Activated T-helper 2 cell treated with anti-CD3 and anti-CD28 coated beads, Interferon-gamma antibody, Interleukin-2, Interleukin-4, amounts not matched to agents 10 μg/mL and 5 μg/mL and 100 μg/mL, durations not matched to agents 14 hours and 24 hours and 36 hours (primary cell): ENCODE results near the gene PI3. TPM values are rescaled to one million over a fixed set of nuclear protein-coding genes. Genes with fewer than 3 reads are reported as not detected.

Source experiments
- DNase-seq: peaks from one replicate; pipeline ENCODE4 v3.0.0; 2021; ENCODE audit warnings: low spot score
- H3K27ac Mint-ChIP-seq: one replicate; pipeline ENCODE4 v1.8.0; 2021; ENCODE audit warnings: mixed read lengths
- H3K27me3 Mint-ChIP-seq: one replicate; pipeline ENCODE4 v1.8.0; 2021; ENCODE audit warnings: low read depth, mixed read lengths
- H3K36me3 Mint-ChIP-seq: one replicate; pipeline ENCODE4 v1.8.0; 2021; ENCODE audit warnings: low read depth, mixed read lengths
- H3K4me1 Mint-ChIP-seq: one replicate; pipeline ENCODE4 v1.8.0; 2021; ENCODE audit warnings: low read depth, mixed read lengths
- H3K4me3 Mint-ChIP-seq: one replicate; pipeline ENCODE4 v1.8.0; 2021; ENCODE audit warnings: low read depth, mild to moderate bottlenecking, moderate library complexity, mixed read lengths
- H3K9me3 Mint-ChIP-seq: one replicate; pipeline ENCODE4 v1.8.0; 2021; ENCODE audit warnings: mixed read lengths
- intact Hi-C: fragments of 100-400 bp; cut with micrococcal nuclease; formaldehyde crosslinking; loops from one replicate; pipeline ENCODE4 v1.15.1; 2023
- total RNA-seq: library from RNA; stranded (reverse); gene quantifications from 2 replicates; pipeline ENCODE4 v1.2.3, GENCODE V29; 2022

PI3 gene
- total RNA-seq, 1 donor from 2014 or later: not detected

DNA sequence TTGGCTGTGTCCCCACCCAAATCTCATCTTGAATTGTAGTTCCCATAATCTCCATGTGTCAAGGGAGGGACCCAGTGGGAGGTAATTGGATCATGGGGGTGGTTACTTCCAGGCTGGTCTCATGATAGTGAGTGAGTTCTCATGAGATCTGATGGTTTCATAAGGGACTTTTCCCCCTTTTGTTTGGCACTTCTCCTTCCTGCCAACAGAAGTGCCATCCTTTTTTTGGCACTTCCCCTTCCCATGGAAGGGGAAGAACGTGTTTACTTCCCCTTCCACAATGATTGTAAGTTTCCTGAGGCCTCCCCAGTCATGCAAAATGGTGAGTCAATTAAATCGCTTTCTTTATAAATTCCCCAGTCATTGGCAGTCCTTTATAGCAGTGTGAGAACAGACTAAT, 18.0 kb upstream of the PI3 start:
- intact Hi-C loops: no loop called here
- H3K4me3 Mint-ChIP-seq: no peak overlapping the region
- H3K27me3 Mint-ChIP-seq: peaks cover 25% of the 10 kb centered on the region
- H3K9me3 Mint-ChIP-seq: peaks cover 10% of the 10 kb centered on the region
- no peak for DNase-seq
- H3K4me1 Mint-ChIP-seq: no peaks in the 10 kb centered on the region
- no peaks in the 10 kb centered on the region for H3K36me3 Mint-ChIP-seq
- H3K27ac Mint-ChIP-seq: no peak overlapping the region

DNA sequence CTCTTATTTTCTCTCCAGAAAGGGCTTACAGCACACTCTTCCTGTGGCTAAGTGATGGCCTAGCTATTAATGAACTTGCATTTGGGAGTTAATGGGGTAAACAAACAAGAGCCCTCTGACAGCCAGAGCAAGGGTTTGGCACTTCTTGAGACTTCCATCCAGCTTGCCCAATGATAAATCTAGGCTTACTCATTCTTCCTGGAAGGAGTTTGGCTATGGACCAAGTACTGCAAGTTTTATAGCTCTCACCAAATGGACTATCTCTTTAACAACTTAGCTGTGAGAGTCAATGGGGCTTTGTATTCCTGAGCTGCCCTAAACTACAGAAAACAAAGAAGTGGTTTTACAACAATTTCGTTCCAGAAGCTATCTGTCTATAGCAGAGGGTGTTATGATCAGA, 16.7 kb upstream of the PI3 start:
- Mint-ChIP-seq H3K4me3 (no peak overlapping the region), H3K27ac (no peak overlapping the region), H3K27me3 (peaks cover 23% of the 10 kb centered on the region), H3K4me1 (no peaks in the 10 kb centered on the region), H3K9me3 (peaks cover 18% of the 10 kb centered on the region), H3K36me3 (no peaks in the 10 kb centered on the region)
- no peak for DNase-seq
- intact Hi-C loops: no loop called here

DNA sequence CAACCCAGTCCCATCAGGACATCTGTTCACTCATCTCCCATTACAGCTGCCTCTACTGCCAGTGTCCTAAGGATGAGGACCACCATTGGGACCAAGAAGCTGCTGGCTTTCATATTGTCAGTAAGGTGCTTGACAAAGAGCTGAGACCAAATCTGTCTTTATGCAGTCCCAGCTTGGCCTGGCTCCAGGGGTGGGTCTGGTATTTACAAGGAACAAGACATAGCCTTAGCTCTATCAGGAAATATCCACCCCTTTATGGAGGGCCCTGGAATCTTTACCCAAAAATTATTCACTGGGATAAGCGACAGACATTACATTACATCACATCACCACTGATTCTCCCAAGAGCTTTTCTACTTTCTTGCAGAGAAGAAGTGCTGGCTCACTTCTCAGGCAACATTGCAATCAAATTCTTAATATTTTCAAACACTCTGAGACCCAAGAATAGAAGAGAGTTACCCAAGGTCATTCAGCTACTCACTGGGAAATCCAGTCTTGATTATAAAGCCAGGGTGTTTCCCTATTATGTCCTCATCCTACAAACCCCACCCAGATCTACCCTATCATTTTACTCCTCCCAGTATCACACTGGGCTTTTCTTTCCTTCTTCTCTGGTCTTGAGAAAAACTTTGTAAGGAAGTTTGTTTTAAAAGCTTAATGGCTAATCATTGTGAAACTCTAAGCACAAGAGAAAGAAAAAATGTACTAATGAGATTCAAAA, 11.5 kb upstream of the PI3 start:
- Mint-ChIP-seq H3K36me3 (no peaks in the 10 kb centered on the region), H3K4me1 (no peaks in the 10 kb centered on the region), H3K4me3 (no peak overlapping the region), H3K9me3 (peaks cover 18% of the 10 kb centered on the region), H3K27me3 (peaks cover 25% of the 10 kb centered on the region), H3K27ac (no peak overlapping the region)
- intact Hi-C loops: no loop called here
- no peak for DNase-seq

DNA sequence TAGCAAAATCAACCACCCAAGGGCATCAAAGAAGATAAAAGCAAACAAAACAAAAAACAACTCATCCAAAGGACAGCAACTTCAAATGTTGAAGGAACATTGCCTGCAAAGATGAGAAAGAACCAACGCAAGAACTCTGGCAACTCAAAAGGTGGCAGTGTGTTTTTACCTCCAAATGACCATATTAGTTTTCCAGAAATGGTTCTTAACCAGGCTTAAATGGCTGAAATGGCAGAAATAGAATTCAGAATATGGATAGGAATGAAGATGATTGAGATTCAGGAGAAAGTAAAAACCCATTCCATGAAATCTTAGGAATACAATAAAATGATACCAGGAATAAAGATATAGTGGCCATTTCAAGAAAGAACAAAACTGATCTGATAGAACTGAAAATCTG, 9.8 kb upstream of the PI3 start:
- H3K27ac Mint-ChIP-seq: no peak overlapping the region
- H3K4me3 Mint-ChIP-seq: no peak overlapping the region
- no peaks in the 10 kb centered on the region for H3K4me1 Mint-ChIP-seq
- H3K36me3 Mint-ChIP-seq: no peaks in the 10 kb centered on the region
- intact Hi-C loops: no loop called here
- peaks cover 7% of the 10 kb centered on the region for H3K9me3 Mint-ChIP-seq
- DNase-seq: no peak
- peaks cover 17% of the 10 kb centered on the region for H3K27me3 Mint-ChIP-seq

DNA sequence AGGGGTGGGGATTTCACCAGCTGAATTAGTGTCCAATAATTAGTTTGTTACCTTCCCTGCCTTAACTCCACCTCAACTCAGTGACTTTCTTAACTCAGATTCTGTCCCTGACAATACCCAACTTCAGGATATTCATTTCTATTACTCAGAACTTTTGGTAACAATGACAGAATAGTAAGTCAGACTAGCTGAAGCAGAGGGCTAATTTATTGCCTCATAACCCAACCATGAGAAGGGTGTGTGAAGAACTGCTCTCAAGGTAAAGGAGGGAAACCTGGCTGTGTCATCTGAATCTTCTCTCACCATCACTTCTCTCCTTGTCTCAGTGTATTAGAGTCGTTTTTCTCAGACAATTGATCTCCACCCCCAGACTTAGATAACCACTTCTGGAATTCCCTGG, 1.2 kb upstream of the PI3 start:
- Mint-ChIP-seq H3K4me3 (no peak overlapping the region), H3K36me3 (no peaks in the 10 kb centered on the region), H3K9me3 (no peaks in the 10 kb centered on the region), H3K4me1 (no peaks in the 10 kb centered on the region), H3K27me3 (peaks cover 9% of the 10 kb centered on the region), H3K27ac (no peak overlapping the region)
- no peak for DNase-seq
- intact Hi-C loops: no loop called here

DNA sequence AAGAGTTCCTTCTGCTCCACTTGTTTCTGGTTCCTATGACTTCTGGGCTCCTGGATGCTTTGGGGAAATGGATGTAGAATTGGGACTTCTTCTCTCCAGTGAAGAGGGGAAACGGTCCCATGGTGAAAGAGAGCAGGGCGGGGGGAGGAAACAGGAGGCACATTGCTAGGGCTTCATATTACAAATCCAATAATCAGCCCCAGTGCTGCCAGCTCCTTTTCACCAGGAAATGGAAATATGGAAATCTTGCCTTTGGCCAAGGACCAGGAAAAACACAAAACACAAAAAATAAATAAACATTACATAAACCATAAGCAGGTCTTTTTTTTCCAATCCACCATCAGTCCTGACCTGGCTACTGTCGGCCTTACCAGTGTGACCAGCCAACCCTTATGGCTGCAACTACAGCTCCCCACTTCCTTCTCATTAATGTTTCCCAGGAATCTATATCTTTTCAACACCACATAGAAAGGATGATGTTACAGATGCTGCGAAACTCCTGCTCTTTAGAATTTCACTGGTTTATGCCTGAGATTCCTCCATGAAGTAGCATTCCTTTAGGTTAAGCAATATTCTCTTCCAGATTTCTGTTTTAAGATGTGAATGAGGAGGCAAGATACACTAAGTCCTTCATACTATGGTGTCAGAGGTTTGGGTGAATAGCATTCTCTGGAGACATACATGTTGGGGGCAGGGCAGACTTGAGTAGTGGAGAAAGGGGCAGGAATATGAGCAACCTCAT, 2.0 kb downstream of the PI3 start:
- H3K4me1 Mint-ChIP-seq: no peaks in the 10 kb centered on the region
- H3K4me3 Mint-ChIP-seq: no peak overlapping the region
- H3K9me3 Mint-ChIP-seq: no peaks in the 10 kb centered on the region
- intact Hi-C loops: no loop called here
- H3K36me3 Mint-ChIP-seq: no peaks in the 10 kb centered on the region
- no peak for DNase-seq
- H3K27me3 Mint-ChIP-seq: peaks cover 2% of the 10 kb centered on the region
- H3K27ac Mint-ChIP-seq: no peak overlapping the region

DNA sequence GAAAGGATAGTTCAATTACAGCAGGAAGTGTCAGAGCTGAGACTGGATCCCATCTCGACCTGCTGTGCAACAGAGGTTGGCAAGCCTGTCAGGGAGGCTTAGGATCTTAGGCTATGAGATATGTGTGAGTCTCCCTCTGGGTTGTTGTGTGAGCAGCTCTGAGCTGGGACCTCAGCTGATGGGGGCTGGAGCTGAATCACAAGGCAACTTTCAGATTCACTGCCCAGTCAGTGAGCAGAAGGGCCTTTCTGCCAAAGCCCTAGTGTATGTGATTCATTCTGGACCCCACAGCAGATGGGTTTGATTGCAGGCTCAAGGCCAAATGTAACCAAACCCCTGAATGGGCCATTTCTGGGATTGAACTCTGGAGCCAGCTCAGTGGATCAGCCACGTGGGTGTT, 4.5 kb downstream of the PI3 start:
- H3K4me1 Mint-ChIP-seq: no peaks in the 10 kb centered on the region
- no peak for DNase-seq
- no peaks in the 10 kb centered on the region for H3K36me3 Mint-ChIP-seq
- intact Hi-C loops: no loop called here
- no peaks in the 10 kb centered on the region for H3K27me3 Mint-ChIP-seq
- H3K27ac Mint-ChIP-seq: no peak overlapping the region
- H3K9me3 Mint-ChIP-seq: no peaks in the 10 kb centered on the region
- no peak overlapping the region for H3K4me3 Mint-ChIP-seq

DNA sequence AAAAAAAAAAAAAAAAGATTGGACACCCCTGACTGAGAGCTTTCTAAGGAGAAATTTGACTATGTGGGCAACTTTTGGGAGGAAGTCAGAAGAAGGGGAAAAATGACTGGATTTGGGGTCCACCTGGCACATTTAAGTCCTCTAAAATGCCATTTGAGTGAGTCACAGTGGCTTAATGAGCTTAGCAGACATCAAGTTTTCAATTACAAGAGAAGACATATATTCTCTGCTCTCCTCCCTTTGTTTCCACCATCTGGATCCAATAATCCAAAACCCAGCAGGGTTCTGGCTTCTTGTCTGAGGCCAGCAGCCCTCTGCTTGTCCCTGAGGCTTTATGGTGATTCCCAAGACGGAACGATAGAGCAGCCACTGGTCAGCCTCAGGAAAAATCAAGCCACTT, 6.9 kb downstream of the PI3 start:
- no peak for DNase-seq
- no peaks in the 10 kb centered on the region for H3K36me3 Mint-ChIP-seq
- peaks cover 4% of the 10 kb centered on the region for H3K27me3 Mint-ChIP-seq
- no peak overlapping the region for H3K27ac Mint-ChIP-seq
- intact Hi-C loops: no loop called here
- H3K4me3 Mint-ChIP-seq: no peak overlapping the region
- H3K9me3 Mint-ChIP-seq: no peaks in the 10 kb centered on the region
- H3K4me1 Mint-ChIP-seq: no peaks in the 10 kb centered on the region

DNA sequence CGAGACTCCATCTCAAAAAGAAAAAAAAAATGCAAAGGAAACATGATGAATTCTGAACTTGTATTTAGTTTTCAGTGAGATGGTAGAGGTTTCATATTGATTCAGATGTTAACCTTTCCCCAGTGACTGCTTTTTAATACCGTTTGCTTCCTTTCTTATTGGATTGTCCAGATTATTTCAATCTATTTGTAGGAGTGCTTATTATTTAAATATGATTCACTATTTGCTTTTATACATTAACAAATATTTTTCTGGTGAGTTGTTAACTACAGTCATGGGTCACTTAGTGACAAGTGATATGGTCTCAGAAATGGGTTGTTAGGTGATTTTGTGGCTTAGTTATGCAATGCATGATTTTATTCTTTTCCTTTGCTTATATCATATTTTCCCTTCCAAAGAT, 8.4 kb downstream of the PI3 start:
- Mint-ChIP-seq H3K9me3 (no peaks in the 10 kb centered on the region), H3K4me1 (no peaks in the 10 kb centered on the region), H3K27me3 (peaks cover 4% of the 10 kb centered on the region), H3K27ac (no peak overlapping the region), H3K36me3 (no peaks in the 10 kb centered on the region), H3K4me3 (no peak overlapping the region)
- intact Hi-C loops: no loop called here
- no peak for DNase-seq

DNA sequence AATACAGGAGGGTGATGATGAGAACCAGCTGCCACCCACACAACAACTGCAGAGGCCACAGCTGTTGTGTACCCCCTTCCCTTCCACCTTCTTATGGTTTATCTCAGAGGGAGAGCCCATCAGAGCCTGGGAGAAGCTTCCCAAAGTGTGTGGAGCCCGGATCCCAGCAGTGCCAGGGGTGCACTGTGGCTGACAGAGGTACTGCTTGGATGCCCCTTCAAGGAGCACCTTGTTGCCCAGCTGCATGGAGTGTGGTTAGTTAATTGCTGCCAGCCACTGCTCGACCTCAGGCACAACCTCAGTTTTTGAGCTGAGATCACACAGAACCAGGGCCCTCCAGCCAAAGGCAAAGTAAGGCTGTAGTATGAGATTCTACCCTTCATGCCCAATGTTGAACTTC, 13.0 kb downstream of the PI3 start:
- no peaks in the 10 kb centered on the region for H3K9me3 Mint-ChIP-seq
- DNase-seq: no peak
- H3K27me3 Mint-ChIP-seq: peaks cover 12% of the 10 kb centered on the region
- H3K27ac Mint-ChIP-seq: no peak overlapping the region
- H3K4me3 Mint-ChIP-seq: no peak overlapping the region
- H3K36me3 Mint-ChIP-seq: no peaks in the 10 kb centered on the region
- intact Hi-C loops: no loop called here
- H3K4me1 Mint-ChIP-seq: no peaks in the 10 kb centered on the region

DNA sequence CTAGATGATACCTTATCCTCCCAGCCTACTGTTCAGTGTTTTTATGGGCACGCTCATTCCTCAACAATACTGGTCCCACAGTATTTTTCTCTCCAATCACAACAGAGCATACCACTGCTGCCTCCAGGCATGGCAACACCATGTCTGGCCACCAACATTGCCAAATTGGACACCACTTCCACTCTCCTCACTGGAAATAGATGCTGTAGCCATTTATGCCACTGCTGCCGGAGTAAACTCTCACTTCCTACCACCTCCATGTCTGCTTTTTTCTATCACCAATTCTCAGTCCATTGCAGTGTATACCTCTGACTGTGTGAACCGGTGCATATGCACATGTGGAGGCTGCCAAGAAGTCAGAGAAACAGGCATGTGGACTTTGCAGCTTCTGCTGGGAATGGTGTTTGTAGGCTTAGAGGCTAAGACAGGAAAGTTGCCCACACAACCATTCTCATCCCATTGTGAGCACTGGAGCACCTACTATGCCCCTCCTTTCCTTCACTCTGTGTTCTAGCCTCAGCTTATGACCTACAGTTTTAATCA, 14.4 kb downstream of the PI3 start:
- Mint-ChIP-seq H3K4me1 (no peaks in the 10 kb centered on the region), H3K9me3 (no peaks in the 10 kb centered on the region), H3K27me3 (peaks cover 12% of the 10 kb centered on the region), H3K4me3 (no peak overlapping the region), H3K27ac (no peak overlapping the region), H3K36me3 (no peaks in the 10 kb centered on the region)
- DNase-seq: no peak
- intact Hi-C loops: no loop called here

DNA sequence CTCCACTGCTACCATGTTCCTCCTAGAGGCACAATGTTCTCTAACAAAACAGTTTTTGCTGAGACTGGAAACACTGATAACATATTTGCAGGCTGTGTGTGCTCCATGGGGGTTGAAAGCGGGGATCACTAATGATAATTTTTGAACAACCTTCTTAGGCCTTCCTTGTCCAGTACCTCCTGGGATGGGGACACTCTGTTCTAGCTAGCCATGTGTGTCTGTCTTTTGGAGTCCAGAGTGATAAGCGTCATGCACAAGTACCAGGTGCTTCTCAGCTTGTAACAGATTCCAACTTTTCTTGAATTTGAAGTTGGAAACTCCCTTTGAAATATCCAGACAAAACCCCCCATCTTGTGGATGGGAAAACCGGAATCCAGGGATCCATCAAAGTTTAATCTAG, 15.2 kb downstream of the PI3 start:
- intact Hi-C loops: no loop called here
- H3K36me3 Mint-ChIP-seq: no peaks in the 10 kb centered on the region

DNA sequence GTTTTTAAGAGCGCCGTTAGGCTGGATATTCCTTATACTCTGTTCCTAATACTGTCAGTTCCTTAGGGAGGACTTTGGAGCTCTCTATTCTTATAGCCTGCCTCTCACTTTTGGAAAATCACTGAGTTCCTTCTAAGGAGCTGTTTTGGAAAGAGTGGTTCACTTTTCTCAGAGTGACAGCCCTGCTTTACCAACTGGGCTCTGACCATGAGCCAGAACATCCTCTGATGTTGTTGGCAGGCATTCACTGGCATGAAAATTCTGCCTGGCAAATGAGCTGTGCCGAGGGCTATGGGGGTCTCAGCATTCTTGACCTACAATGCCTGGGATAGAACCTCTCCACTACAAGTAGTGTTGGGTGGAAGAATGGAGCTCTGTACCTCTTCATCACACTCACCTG, 17.2 kb downstream of the PI3 start:
- no peak overlapping the region for H3K27ac Mint-ChIP-seq
- no peak overlapping the region for H3K4me3 Mint-ChIP-seq
- intact Hi-C loops: no loop called here
- no peaks in the 10 kb centered on the region for H3K4me1 Mint-ChIP-seq
- peaks cover 8% of the 10 kb centered on the region for H3K27me3 Mint-ChIP-seq
- DNase-seq: no peak
- no peaks in the 10 kb centered on the region for H3K9me3 Mint-ChIP-seq
- no peaks in the 10 kb centered on the region for H3K36me3 Mint-ChIP-seq

More for the DNA sequence above, 15.2 kb downstream of the PI3 start:
- Mint-ChIP-seq H3K27me3 (peaks cover 10% of the 10 kb centered on the region), H3K27ac (no peak overlapping the region), H3K4me3 (no peak overlapping the region), H3K9me3 (no peaks in the 10 kb centered on the region), H3K4me1 (no peaks in the 10 kb centered on the region)
- no peak for DNase-seq
